HG02970 (cell line): Measurements from ENCODE around the gene ELF2.
A peak's percentile ranks its signal among the peaks of the same experiment; 100 is the strongest.
"Not testable (repeated sequence)": the region's sequence is repeated elsewhere in the genome, so short reads cannot be mapped to it uniquely, and the experiment has no call there.

Experiments used
- ATAC-seq: cut with Tn5 transposase; IDR thresholded peaks from one replicate; pipeline ENCODE4 v1.9.1; 2021; ENCODE audit warnings: mild to moderate bottlenecking, moderate library complexity, moderate number of reproducible peaks; ENCODE audit not compliant: unreplicated experiment, low FRiP score

Gene ELF2

GRCh38 chr4:139025841-139026240 is 151.2 kb downstream of the ELF2 start:
- no peak for ATAC-seq

- ATAC-seq = no peak
These were observed 152.3 kb downstream of the ELF2 start for GRCh38 chr4:139024686-139025085.

GRCh38 chr4:139022835-139023234 is 154.2 kb downstream of the ELF2 start:
- ATAC-seq = no peak

GRCh38 chr4:139021071-139021470 is 155.9 kb downstream of the ELF2 start:
- ATAC-seq = not testable (repeated sequence)

GRCh38 chr4:139020384-139020783 is 156.6 kb downstream of the ELF2 start:
- ATAC-seq = no peak

GRCh38 chr4:139018971-139019758 is 157.9 kb downstream of the ELF2 start:
- ATAC-seq = no peak

- no peak for ATAC-seq
These were observed 158.5 kb downstream of the ELF2 start for GRCh38 chr4:139018501-139018900.

- ATAC-seq = no peak
These were observed 159.2 kb downstream of the ELF2 start for GRCh38 chr4:139017861-139018260.

- peak; percentile 34 for ATAC-seq
These were observed 161.0 kb downstream of the ELF2 start for GRCh38 chr4:139015948-139016471.

GRCh38 chr4:139015269-139015947 is 161.6 kb downstream of the ELF2 start, which contains the start of gene NOCT:
Gene NOCT, plus strand, starts transcription at chr4:139015781. Its CDS starts 201 bp downstream, at chr4:139015982.
- peak; percentile 96 for ATAC-seq

- ATAC-seq = no peak
These were observed 162.4 kb downstream of the ELF2 start for GRCh38 chr4:139014371-139015268.

GRCh38 chr4:139011225-139011950 is 165.6 kb downstream of the ELF2 start:
- no peak for ATAC-seq

- no peak for ATAC-seq
These were observed 167.3 kb downstream of the ELF2 start for GRCh38 chr4:139009702-139010101.

GRCh38 chr4:139008278-139008677 is 168.7 kb downstream of the ELF2 start:
- ATAC-seq = not testable (repeated sequence)

GRCh38 chr4:139007640-139008039 is 169.4 kb downstream of the ELF2 start:
- no peak for ATAC-seq
